Cardiac muscle cell (in vitro differentiated cells and primary cell): ENCODE measurements around the gene ABCA3. TPM values are rescaled to one million over a fixed set of nuclear protein-coding genes. Genes with fewer than 3 reads are reported as not detected.

Experiments used
- DNase-seq, 2 donors: peaks; one replicate each; pipeline versions ENCODE4 v3.0.0 to v3.0.0-alpha.2; 2010 to 2017; ENCODE audit warnings: low read depth in 1 of 2, low spot score in 1 of 2
- H3K27ac ChIP-seq: fragments of 200-600 bp; sonication (generic); 2 replicates; pipeline ENCODE4 v1.5.1; 2016
- H3K27me3 ChIP-seq: fragments of 200-600 bp; sonication (generic); 2 replicates; pipeline ENCODE4 v1.6.0; 2016; ENCODE audit warnings: control low read depth
- H3K36me3 ChIP-seq: fragments of 200-600 bp; sonication (generic); 2 replicates; pipeline ENCODE4 v1.5.1; 2016; ENCODE audit warnings: control low read depth
- H3K4me1 ChIP-seq: fragments of 200-600 bp; sonication (generic); 2 replicates; pipeline ENCODE4 v1.8.1; 2017; ENCODE audit warnings: low read depth, mild to moderate bottlenecking, mixed run types
- H3K4me3 ChIP-seq: fragments of 200-600 bp; sonication (generic); 2 replicates; pipeline ENCODE4 v1.5.1; 2016; ENCODE audit warnings: mild to moderate bottlenecking
- H3K9me3 ChIP-seq: fragments of 200-600 bp; sonication (generic); 2 replicates; pipeline ENCODE4 v1.5.1; 2017; ENCODE audit warnings: low read depth, mild to moderate bottlenecking, control low read depth
- CTCF ChIP-seq: IDR thresholded peaks from 2 replicates; pipeline ENCODE4 v1.5.1; 2012; ENCODE audit warnings: low read depth, mild to moderate bottlenecking, low read length
- polyA plus RNA-seq: library from polyadenylated mRNA; unstranded; fragments of >200 nt; fragmentation: Nextera tagmentation; extraction: Ambion mirVana; gene quantifications from 2 replicates; pipeline ENCODE4 v1.2.1, GENCODE V29; 2016
- total RNA-seq: library from RNA; depleted of rRNA; stranded (reverse); fragments of >200 nt; gene quantifications from 2 replicates; pipeline ENCODE4 v1.2.3, GENCODE V29; 2016

The ABCA3 gene
- total and polyA plus RNA-seq, 2 experiments from 2014 or later: 11.1 to 14.5 TPM

- no peak for TF ChIP-seq CTCF
- H3K36me3 ChIP-seq: no peaks in the 10 kb centered on the region
- H3K27me3 ChIP-seq: peaks cover 32% of the 10 kb centered on the region
- no peaks in the 10 kb centered on the region for H3K9me3 ChIP-seq
- no peak overlapping the region for H3K27ac ChIP-seq
- no peak for DNase-seq
- H3K4me1 ChIP-seq: peaks cover 5% of the 10 kb centered on the region
- no peak overlapping the region for H3K4me3 ChIP-seq
These were observed 16.8 kb upstream of the ABCA3 start for GRCh38 chr16:2357331-2357730.

- Histone ChIP-seq H3K4me1 (no peaks in the 10 kb centered on the region), H3K9me3 (no peaks in the 10 kb centered on the region), H3K36me3 (no peaks in the 10 kb centered on the region), H3K27me3 (peaks cover 22% of the 10 kb centered on the region), H3K4me3 (no peak overlapping the region), H3K27ac (no peak overlapping the region)
- TF ChIP-seq CTCF: no peak
- no peak for DNase-seq
These were observed 10.0 kb upstream of the ABCA3 start for GRCh38 chr16:2350500-2350899.

GRCh38 chr16:2343211-2343610 lies 2.7 kb upstream of the ABCA3 start:
- H3K4me3 ChIP-seq: no peak overlapping the region
- H3K27ac ChIP-seq: no peak overlapping the region
- TF ChIP-seq CTCF: no peak
- H3K27me3 ChIP-seq: peaks cover 17% of the 10 kb centered on the region
- no peaks in the 10 kb centered on the region for H3K4me1 ChIP-seq
- no peak for DNase-seq
- no peaks in the 10 kb centered on the region for H3K9me3 ChIP-seq
- H3K36me3 ChIP-seq: no peaks in the 10 kb centered on the region

GRCh38 chr16:2341456-2342447 lies 1.2 kb upstream of the ABCA3 start:
- peaks cover 30% of the 10 kb centered on the region for H3K27me3 ChIP-seq
- H3K4me1 ChIP-seq: no peaks in the 10 kb centered on the region
- DNase-seq: no peak
- H3K4me3 ChIP-seq: no peak overlapping the region
- no peaks in the 10 kb centered on the region for H3K9me3 ChIP-seq
- no peaks in the 10 kb centered on the region for H3K36me3 ChIP-seq
- H3K27ac ChIP-seq: no peak overlapping the region
- no peak for TF ChIP-seq CTCF

- Histone ChIP-seq H3K27ac (no peak overlapping the region), H3K4me3 (peak overlapping the region; percentile 53), H3K9me3 (no peaks in the 10 kb centered on the region), H3K36me3 (no peaks in the 10 kb centered on the region), H3K4me1 (no peaks in the 10 kb centered on the region), H3K27me3 (peaks cover 42% of the 10 kb centered on the region)
- peak; percentile 12 to 75 for DNase-seq
- peak; percentile 17 for TF ChIP-seq CTCF
These were observed 725 bp downstream of the ABCA3 start for GRCh38 chr16:2339521-2340484.
